Stomach smooth muscle (tissue), 2 donors: ENCODE results near the gene CCNH.

ENCODE experiments used
- H3K27ac ChIP-seq: one replicate; pipeline ENCODE4 v1.7.0; 2013; ENCODE audit warnings: mild to moderate bottlenecking, low read length, inconsistent platforms
- H3K27me3 ChIP-seq, 2 donors: one replicate each; pipeline ENCODE4 v1.7.0; 2013; ENCODE audit warnings: low read length in 2 of 2; ENCODE audit not compliant: insufficient read depth in 2 of 2, control insufficient read depth in 1 of 2
- H3K36me3 ChIP-seq, 2 donors: one replicate each; pipeline ENCODE4 v1.7.0; 2013; ENCODE audit warnings: low read length in 2 of 2; ENCODE audit not compliant: control insufficient read depth in 2 of 2, insufficient read depth in 2 of 2
- H3K4me1 ChIP-seq: one replicate; pipeline ENCODE4 v1.7.0; 2013; ENCODE audit warnings: low read length; ENCODE audit not compliant: control insufficient read depth, insufficient read depth
- H3K4me3 ChIP-seq, 2 donors: one replicate each; pipeline ENCODE4 v1.7.0; 2013; ENCODE audit warnings: low read length in 2 of 2
- H3K9ac ChIP-seq, 2 donors: one replicate each; pipeline ENCODE4 v1.7.0; 2013; ENCODE audit warnings: low read length in 2 of 2, mild to moderate bottlenecking in 1 of 2
- H3K9me3 ChIP-seq, 2 donors: one replicate each; pipeline ENCODE4 v1.7.0; 2013; ENCODE audit warnings: low read length in 2 of 2; ENCODE audit not compliant: control insufficient read depth in 2 of 2
- donor health status: healthy.
- donor health status: Pancreatic carcinoma.

CCNH gene

DNA sequence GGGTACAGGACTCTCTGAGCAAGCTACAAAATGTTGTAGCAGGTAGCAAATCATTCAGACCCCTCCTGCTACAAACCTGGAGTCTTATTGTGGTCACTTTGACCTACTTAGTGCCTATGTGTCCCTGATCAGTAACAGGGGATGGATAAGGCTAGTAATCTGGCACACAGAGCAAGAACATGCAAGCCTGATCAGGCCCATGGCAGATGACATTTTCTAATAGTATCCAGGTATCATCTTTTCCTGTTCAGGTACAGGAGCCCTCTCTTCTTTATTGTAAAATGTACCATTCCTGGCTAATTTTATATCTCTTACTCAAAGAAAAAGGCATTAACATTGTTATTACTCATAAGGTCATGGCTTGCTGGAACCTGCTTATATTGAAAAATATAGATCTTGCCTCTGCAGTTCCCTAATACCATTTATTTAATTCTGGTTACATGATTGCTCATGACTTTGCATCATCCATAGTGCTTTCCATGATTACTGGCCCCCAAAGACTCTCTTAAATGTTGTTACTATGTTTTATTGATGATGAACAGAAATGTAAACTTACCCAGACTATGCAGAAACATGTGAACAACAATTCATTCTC, 18.2 kb upstream of the CCNH start:
- no peaks in the 10 kb centered on the region for H3K27me3 ChIP-seq
- H3K36me3 ChIP-seq: no peaks in the 10 kb centered on the region
- H3K9me3 ChIP-seq: no peaks in the 10 kb centered on the region

DNA sequence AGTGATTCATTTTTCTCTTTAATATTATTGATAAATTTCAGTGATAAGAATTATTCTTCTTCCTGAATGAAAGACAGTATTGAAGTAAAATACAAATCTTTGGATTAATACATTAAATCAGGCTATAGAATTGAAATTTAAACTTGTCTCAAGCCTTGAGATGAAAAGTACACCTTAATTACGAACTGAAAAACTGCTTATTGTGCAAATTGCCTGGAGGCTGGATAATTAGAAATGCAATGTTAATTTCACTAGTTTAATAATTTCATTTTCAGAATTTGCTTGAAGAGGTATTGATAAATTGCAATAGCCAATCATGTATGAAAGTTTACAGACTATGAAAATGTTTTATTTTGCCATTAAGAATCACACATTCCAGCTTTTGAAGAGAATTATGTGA, 11.0 kb upstream of the CCNH start:
- Histone ChIP-seq H3K9ac (no peak overlapping the region), H3K4me1 (no peaks in the 10 kb centered on the region)

More for the DNA sequence above, 18.2 kb upstream of the CCNH start:
- no peak overlapping the region for H3K4me3 ChIP-seq
- H3K27ac ChIP-seq: no peak overlapping the region
- H3K4me1 ChIP-seq: no peaks in the 10 kb centered on the region
- H3K9ac ChIP-seq: no peak overlapping the region

GRCh38 chr5:87421307-87421706, 8.6 kb upstream of the CCNH start:
- H3K27me3 ChIP-seq: no peaks in the 10 kb centered on the region
- no peak overlapping the region for H3K9ac ChIP-seq
- no peak overlapping the region for H3K4me3 ChIP-seq
- H3K27ac ChIP-seq: no peak overlapping the region
- H3K4me1 ChIP-seq: no peaks in the 10 kb centered on the region
- H3K9me3 ChIP-seq: no peaks in the 10 kb centered on the region
- no peaks in the 10 kb centered on the region for H3K36me3 ChIP-seq

More for the DNA sequence above, 11.0 kb upstream of the CCNH start:
- Histone ChIP-seq H3K27ac (no peak overlapping the region), H3K9me3 (no peaks in the 10 kb centered on the region), H3K4me3 (no peak overlapping the region), H3K27me3 (no peaks in the 10 kb centered on the region), H3K36me3 (no peaks in the 10 kb centered on the region)

GRCh38 chr5:87418506-87418905, 5.8 kb upstream of the CCNH start:
- no peak overlapping the region for H3K27ac ChIP-seq
- H3K4me3 ChIP-seq: no peak overlapping the region
- no peak overlapping the region for H3K9ac ChIP-seq
- no peaks in the 10 kb centered on the region for H3K27me3 ChIP-seq
- no peaks in the 10 kb centered on the region for H3K9me3 ChIP-seq
- H3K36me3 ChIP-seq: no peaks in the 10 kb centered on the region
- no peaks in the 10 kb centered on the region for H3K4me1 ChIP-seq

DNA sequence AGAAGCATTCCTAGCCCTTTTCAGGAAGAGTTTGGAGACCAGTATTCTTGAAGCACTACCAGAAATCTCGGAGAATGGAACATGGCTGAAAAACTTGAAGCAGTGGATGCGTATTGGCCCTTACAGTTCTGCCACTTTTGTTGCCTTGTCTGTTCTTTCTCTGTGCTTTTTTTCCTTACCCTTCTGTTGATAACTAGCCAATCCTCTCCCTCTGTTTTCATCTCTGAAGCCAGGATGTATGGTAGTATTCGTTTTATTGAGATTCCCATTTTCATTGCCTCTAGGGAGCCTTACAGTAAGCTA, 564 bp upstream of the CCNH start:
- Histone ChIP-seq H3K4me1 (no peaks in the 10 kb centered on the region), H3K4me3 (peak overlapping the region; percentile 94 to 96), H3K36me3 (peaks cover 3 to 16% of the 10 kb centered on the region in 2 donors), H3K9me3 (no peaks in the 10 kb centered on the region), H3K27me3 (no peaks in the 10 kb centered on the region), H3K9ac (peak overlapping the region; percentile 92 to 99), H3K27ac (peak overlapping the region; percentile 98)

DNA sequence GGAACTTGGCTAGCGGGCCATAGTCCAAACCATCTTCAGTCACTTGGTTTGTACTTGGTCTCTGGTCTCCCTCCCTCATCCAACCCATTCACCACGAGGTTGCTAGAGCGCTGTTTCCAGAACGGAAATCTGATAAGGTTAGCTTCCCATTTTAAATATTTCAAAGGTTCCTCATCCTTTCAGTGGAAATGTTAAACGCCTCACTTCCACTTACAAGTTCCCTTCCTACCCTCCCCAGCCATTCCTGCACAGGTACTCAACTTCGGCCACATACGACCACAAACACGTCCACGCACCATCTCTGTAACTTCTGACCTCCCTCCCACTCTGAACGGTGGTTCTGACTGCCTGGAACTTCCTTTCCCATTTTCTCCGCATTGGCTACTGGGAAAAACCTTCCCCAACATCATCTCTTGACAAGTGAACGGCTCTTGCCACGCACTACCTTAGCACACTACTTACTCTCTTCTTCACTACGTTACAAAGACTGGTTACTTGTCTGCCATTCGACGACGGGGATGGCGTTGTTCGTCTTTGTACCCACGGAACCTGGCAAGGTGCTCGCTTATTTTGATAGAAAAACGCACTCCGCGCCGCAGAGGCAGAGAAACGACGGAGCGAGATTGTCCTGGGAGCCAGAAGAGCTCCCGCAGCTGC, 629 bp downstream of the CCNH start:
- peaks cover 3 to 24% of the 10 kb centered on the region in 2 donors for H3K36me3 ChIP-seq
- H3K9ac ChIP-seq: peak overlapping the region; percentile 92 to 99
- no peaks in the 10 kb centered on the region for H3K4me1 ChIP-seq
- peak overlapping the region; percentile 98 for H3K27ac ChIP-seq
- H3K9me3 ChIP-seq: no peaks in the 10 kb centered on the region
- H3K27me3 ChIP-seq: no peaks in the 10 kb centered on the region
- H3K4me3 ChIP-seq: peak overlapping the region; percentile 94 to 96

- peak overlapping the region; percentile 92 to 99 for H3K9ac ChIP-seq
- H3K9me3 ChIP-seq: no peaks in the 10 kb centered on the region
- peak overlapping the region; percentile 94 to 96 for H3K4me3 ChIP-seq
- H3K4me1 ChIP-seq: no peaks in the 10 kb centered on the region
- H3K27ac ChIP-seq: peak overlapping the region; percentile 98
- no peaks in the 10 kb centered on the region for H3K27me3 ChIP-seq
- H3K36me3 ChIP-seq: peaks cover 3 to 29% of the 10 kb centered on the region in 2 donors
Observed at GRCh38 chr5:87411586-87411972, 1.2 kb downstream of the CCNH start.

DNA sequence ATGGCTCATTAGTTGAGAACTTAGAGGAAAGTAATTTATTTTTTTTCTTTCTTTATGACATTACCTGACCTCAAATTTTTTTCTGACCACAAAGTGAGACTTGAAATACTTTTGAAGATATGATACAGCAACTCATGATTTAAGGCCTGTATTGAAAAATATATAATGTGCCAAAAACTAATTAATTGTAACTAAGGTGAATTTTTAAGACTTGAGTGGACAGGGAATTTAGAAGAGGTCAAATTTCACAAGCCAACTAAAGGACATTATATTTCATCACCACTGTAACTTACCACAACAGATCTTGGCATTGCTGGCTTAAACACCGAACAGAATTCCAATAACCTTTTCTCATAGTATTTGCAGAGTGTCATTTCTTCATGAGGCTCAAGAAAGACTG, 1.8 kb downstream of the CCNH start:
- no peak overlapping the region for H3K9ac ChIP-seq
- H3K4me1 ChIP-seq: no peaks in the 10 kb centered on the region
- no peak overlapping the region for H3K27ac ChIP-seq
- no peaks in the 10 kb centered on the region for H3K9me3 ChIP-seq
- H3K27me3 ChIP-seq: no peaks in the 10 kb centered on the region
- peak overlapping the region in 1 of 2 donors; percentile 96 for H3K4me3 ChIP-seq
- H3K36me3 ChIP-seq: peaks cover 3 to 29% of the 10 kb centered on the region in 2 donors

DNA sequence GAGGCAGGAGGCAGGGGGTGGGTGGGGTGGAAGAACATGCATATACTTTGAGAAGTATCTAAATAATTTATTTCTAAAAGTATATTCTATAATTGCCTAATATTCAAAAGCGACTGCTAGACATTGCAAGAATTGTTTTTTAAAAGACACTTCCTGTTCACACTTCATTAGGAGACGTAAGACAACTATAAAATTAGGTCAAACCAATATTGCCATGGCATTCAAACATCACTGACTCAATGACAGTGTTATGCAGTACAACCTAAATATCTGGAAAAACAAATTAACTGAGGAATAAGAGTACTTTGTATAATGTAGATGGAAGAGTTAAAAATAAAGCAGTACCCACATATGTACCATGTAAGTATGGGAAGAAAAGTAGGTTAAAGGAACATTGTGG, 4.5 kb downstream of the CCNH start:
- H3K27me3 ChIP-seq: no peaks in the 10 kb centered on the region
- H3K27ac ChIP-seq: no peak overlapping the region
- H3K4me1 ChIP-seq: no peaks in the 10 kb centered on the region
- no peak overlapping the region for H3K4me3 ChIP-seq
- no peak overlapping the region for H3K9ac ChIP-seq
- H3K9me3 ChIP-seq: no peaks in the 10 kb centered on the region
- H3K36me3 ChIP-seq: peaks cover 12 to 43% of the 10 kb centered on the region in 2 donors

DNA sequence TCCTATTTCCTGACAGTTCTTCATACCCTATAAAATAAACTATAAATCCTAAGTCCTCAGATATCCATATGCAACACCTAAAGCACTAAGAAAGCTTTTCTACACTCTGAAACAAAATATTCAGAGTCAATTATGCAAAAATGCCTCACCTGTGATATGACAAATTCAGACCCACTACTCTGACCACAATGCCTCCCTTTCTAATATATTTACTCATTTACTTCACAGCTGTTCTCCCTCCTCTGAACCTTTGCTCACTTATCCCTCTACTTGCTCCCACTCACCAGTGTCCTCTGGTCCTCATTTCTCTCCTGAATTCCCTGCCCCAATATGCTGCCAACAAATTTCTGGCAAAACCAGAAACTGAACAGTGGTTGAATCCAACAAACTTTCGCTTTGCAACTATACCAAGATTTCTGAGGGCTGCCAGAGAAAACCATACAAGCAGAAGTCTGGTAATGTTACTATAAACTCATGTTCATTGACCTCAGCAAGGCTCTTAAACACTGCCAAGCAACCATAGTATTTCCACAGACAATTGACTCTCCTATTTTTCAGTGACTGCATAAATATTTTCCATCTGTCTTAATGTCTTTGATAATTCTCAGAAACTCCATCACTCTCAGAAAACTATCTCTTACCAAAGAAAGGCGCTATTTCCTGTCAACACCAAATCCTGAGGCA, 7.1 kb downstream of the CCNH start:
- Histone ChIP-seq H3K4me3 (no peak overlapping the region), H3K9ac (no peak overlapping the region), H3K27me3 (no peaks in the 10 kb centered on the region), H3K36me3 (peaks cover 16 to 52% of the 10 kb centered on the region in 2 donors), H3K4me1 (no peaks in the 10 kb centered on the region), H3K27ac (no peak overlapping the region), H3K9me3 (no peaks in the 10 kb centered on the region)

- H3K36me3 ChIP-seq: peaks cover 14 to 49% of the 10 kb centered on the region in 2 donors
- H3K4me3 ChIP-seq: no peak overlapping the region
- H3K9ac ChIP-seq: no peak overlapping the region
- no peaks in the 10 kb centered on the region for H3K4me1 ChIP-seq
- H3K27ac ChIP-seq: no peak overlapping the region
- no peaks in the 10 kb centered on the region for H3K9me3 ChIP-seq
- no peaks in the 10 kb centered on the region for H3K27me3 ChIP-seq
Observed at GRCh38 chr5:87404359-87404758, 8.4 kb downstream of the CCNH start.
